Omental fat pad (tissue), 4 donors: ENCODE results near the gene KCTD16. TPM values are rescaled to one million over a fixed set of nuclear protein-coding genes. Genes with fewer than 3 reads are reported as not detected.

ENCODE experiments used
- ATAC-seq: fragments of 150-250 bp; one replicate; pipeline ENCODE4 v1.9.1; 2016; ENCODE audit warnings: mild to moderate bottlenecking, moderate library complexity; ENCODE audit not compliant: low FRiP score
- DNase-seq: peaks from one replicate; pipeline ENCODE4 v3.0.0-alpha.2; 2019; ENCODE audit warnings: low spot score
- CTCF ChIP-seq, 3 donors: fragments of 450-650 bp; IDR thresholded peaks; one replicate each; pipeline ENCODE4 v1.5.1; 2016 to 2017; ENCODE audit warnings: antibody characterized with exemption in 3 of 3, mild to moderate bottlenecking in 3 of 3, moderate library complexity in 2 of 3
- total RNA-seq, 4 donors: library from RNA; depleted of rRNA; stranded (reverse); fragments of >200 nt; gene quantifications; one replicate each; pipeline ENCODE4 v1.1.0, GENCODE V29; 2016

Gene KCTD16
- total RNA-seq, 4 donors from 2014 or later, result 0.09 to 0.19 (median 0.16) TPM; not detected in 1

- TF ChIP-seq CTCF (IDR thresholded peaks at IDR 0.05), result no peak
- DNase-seq (no peak), ATAC-seq (no peak)
Observed at GRCh38 chr5:144406442-144406841, 235.8 kb downstream of the KCTD16 start.

GRCh38 chr5:144414202-144415029, 243.7 kb downstream of the KCTD16 start:
- no peak for DNase-seq
- ATAC-seq, result no peak
- no peak for TF ChIP-seq CTCF (IDR thresholded peaks at IDR 0.05)

GRCh38 chr5:144416196-144416595, 245.5 kb downstream of the KCTD16 start:
- ATAC-seq (no peak), DNase-seq (no peak)
- no peak for TF ChIP-seq CTCF (IDR thresholded peaks at IDR 0.05)

- no peak for TF ChIP-seq CTCF (IDR thresholded peaks at IDR 0.05)
- DNase-seq (no peak), ATAC-seq (no peak)
Observed at GRCh38 chr5:144418719-144419118, 248.0 kb downstream of the KCTD16 start.

- ATAC-seq, result no peak
- no peak for TF ChIP-seq CTCF (IDR thresholded peaks at IDR 0.05)
- DNase-seq, result no peak
Observed at GRCh38 chr5:144421411-144421810, 250.7 kb downstream of the KCTD16 start.

- TF ChIP-seq CTCF (IDR thresholded peaks at IDR 0.05), result no peak
- no peak for ATAC-seq
Observed at GRCh38 chr5:144422018-144422727, 251.5 kb downstream of the KCTD16 start.

More at GRCh38 chr5:144422018-144422727, 251.5 kb downstream of the KCTD16 start:
- no peak for DNase-seq
